Right atrium auricular region (tissue), 2 donors: ENCODE data around the gene SOX13. TPM values are rescaled to one million over a fixed set of nuclear protein-coding genes. Genes with fewer than 3 reads are reported as not detected.

Source experiments
- DNase-seq: peaks from one replicate; pipeline ENCODE4 v3.0.0-alpha.2; 2019; ENCODE audit warnings: low spot score
- H3K27ac ChIP-seq, 2 donors: fragments of 200-600 bp; sonication (generic); 1 replicate in 1 of 2; 2 replicates in 1 of 2; pipeline ENCODE4 v1.5.1; 2016 to 2019
- H3K27me3 ChIP-seq, 2 donors: fragments of 200-600 bp; sonication (generic); one replicate each; pipeline versions ENCODE4 v1.5.1 to v1.6.0; 2017 to 2019
- H3K36me3 ChIP-seq: fragments of 200-600 bp; sonication (generic); one replicate; pipeline ENCODE4 v1.5.1; 2016
- H3K4me1 ChIP-seq, 2 donors: fragments of 200-600 bp; sonication (generic); one replicate each; pipeline versions ENCODE4 v1.5.1 to v1.6.0; 2017 to 2019
- H3K4me3 ChIP-seq, 2 donors: fragments of 200-600 bp; sonication (generic); 1 replicate in 1 of 2; 2 replicates in 1 of 2; pipeline ENCODE4 v1.5.1; 2017 to 2019; ENCODE audit warnings: mild to moderate bottlenecking in 1 of 2, moderate library complexity in 1 of 2
- H3K9me3 ChIP-seq, 2 donors: fragments of 200-600 bp; sonication (generic); one replicate each; pipeline ENCODE4 v1.5.1; 2019
- CTCF ChIP-seq, 2 donors: fragments of 200-600 bp; sonication (generic); IDR thresholded peaks; one replicate each; pipeline ENCODE4 v1.5.1; 2019; ENCODE audit warnings: antibody characterized with exemption in 2 of 2
- total RNA-seq, 2 donors: library from RNA; depleted of rRNA; stranded (reverse); fragments of >200 nt; gene quantifications; one replicate each; pipeline ENCODE4 v1.1.0, GENCODE V29; 2016

Gene SOX13
- total RNA-seq, 2 donors from 2014 or later: 7.9 to 8.6 TPM

DNA sequence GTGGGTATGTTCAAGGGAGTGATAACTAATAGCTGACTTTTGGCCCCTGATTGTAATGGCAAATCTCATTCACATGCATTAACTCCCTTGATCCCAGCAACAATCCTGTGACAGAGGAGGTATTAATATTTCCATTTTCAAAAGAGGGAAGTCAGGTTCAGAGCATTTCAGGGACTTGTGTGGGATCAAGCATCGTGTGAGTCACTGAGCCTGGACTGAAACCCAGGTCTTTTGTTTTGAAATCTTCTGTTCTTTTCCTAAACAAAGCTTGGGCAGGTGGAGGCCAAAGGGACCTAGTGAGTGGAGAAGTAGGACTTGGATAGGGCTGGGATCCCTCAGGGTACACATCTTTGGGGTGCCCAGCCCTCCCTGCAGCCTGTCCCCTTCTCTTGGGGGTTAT, 41.0 kb downstream of the SOX13 start:
- Histone ChIP-seq H3K4me1 (no peaks in the 10 kb centered on the region), H3K9me3 (no peaks in the 10 kb centered on the region), H3K36me3 (peaks cover 6% of the 10 kb centered on the region), H3K27ac (no peak overlapping the region), H3K27me3 (no peaks in the 10 kb centered on the region), H3K4me3 (no peak overlapping the region)
- no peak for DNase-seq
- TF ChIP-seq CTCF (IDR thresholded peaks at IDR 0.05): no peak

DNA sequence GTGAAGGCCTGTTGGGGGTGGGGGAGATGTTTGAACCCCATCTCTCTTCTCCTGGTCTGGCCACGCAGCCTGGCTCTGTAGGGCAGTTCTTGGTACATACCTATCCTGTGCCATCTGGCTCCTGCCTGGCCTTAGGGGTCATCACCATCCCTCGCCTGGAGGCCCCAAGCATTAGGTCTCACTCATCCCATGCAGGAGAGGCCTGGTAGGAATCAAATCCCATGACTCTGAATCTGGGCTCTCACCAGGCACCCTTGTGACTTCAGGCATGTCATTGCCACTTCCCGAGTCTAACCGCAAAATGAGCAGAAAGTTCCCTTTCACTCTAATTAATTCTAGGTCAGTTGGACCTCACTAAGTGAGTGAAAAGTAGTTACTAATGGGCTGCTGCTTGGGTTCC, 41.7 kb downstream of the SOX13 start:
- Histone ChIP-seq H3K9me3 (no peaks in the 10 kb centered on the region), H3K4me1 (no peaks in the 10 kb centered on the region), H3K36me3 (peaks cover 6% of the 10 kb centered on the region), H3K4me3 (no peak overlapping the region), H3K27ac (no peak overlapping the region), H3K27me3 (no peaks in the 10 kb centered on the region)
- no peak for DNase-seq
- TF ChIP-seq CTCF (IDR thresholded peaks at IDR 0.05): no peak

DNA sequence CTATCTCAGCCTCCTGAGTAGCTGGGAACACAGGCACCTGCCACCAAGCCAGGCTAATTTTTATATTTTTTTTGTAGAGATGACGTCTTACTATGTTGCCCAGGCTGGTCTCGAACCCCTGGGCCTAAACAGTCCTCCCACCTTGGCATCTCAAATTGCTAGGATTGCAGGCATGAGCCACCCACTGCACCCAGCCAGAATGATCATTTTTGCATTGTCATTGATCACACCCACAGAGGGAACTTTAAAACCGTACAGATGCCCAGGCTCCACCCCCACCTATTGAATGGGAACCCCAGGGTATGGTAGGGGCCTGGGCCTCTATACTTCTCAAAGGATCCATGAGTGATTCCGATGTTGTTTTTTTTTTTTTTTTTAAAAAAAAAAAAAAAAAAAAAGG, 42.2 kb downstream of the SOX13 start:
- Histone ChIP-seq H3K4me3 (no peak overlapping the region), H3K9me3 (no peaks in the 10 kb centered on the region), H3K27me3 (no peaks in the 10 kb centered on the region), H3K4me1 (no peaks in the 10 kb centered on the region), H3K36me3 (peaks cover 8% of the 10 kb centered on the region), H3K27ac (no peak overlapping the region)
- no peak for DNase-seq
- TF ChIP-seq CTCF (IDR thresholded peaks at IDR 0.05): no peak

DNA sequence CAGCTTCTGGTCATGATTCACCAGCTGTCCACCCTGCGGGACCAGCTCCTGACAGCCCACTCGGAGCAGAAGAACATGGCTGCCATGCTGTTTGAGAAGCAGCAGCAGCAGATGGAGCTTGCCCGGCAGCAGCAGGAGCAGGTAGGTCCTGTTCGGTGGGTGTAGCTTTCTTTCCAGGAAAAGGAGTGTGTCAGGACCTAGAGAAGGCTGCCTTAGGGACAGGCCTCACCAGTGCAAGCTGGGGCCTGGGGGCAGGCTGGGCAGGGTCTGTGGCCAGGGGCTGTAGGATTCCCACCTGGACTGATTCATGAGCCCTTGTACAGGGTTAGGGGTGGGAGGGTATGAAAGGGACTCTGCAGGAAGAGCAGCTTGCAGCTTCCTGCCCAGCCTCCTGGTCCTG, 43.6 kb downstream of the SOX13 start:
- H3K27ac ChIP-seq: no peak overlapping the region
- no peaks in the 10 kb centered on the region for H3K27me3 ChIP-seq
- no peaks in the 10 kb centered on the region for H3K4me1 ChIP-seq
- no peaks in the 10 kb centered on the region for H3K9me3 ChIP-seq
- no peak for DNase-seq
- no peak for TF ChIP-seq CTCF (IDR thresholded peaks at IDR 0.05)
- peaks cover 16% of the 10 kb centered on the region for H3K36me3 ChIP-seq
- H3K4me3 ChIP-seq: no peak overlapping the region

GRCh38 chr1:204121840-204122555, 49.1 kb downstream of the SOX13 start:
- Histone ChIP-seq H3K4me3 (no peak overlapping the region), H3K27me3 (no peaks in the 10 kb centered on the region), H3K4me1 (peaks cover 0 to 11% of the 10 kb centered on the region in 2 donors), H3K27ac (no peak overlapping the region), H3K9me3 (no peaks in the 10 kb centered on the region), H3K36me3 (peaks cover 57% of the 10 kb centered on the region)
- DNase-seq: no peak
- no peak for TF ChIP-seq CTCF (IDR thresholded peaks at IDR 0.05)

- H3K36me3 ChIP-seq: peaks cover 55% of the 10 kb centered on the region
Observed at GRCh38 chr1:204123376-204123775, 50.5 kb downstream of the SOX13 start.

More at GRCh38 chr1:204123376-204123775, 50.5 kb downstream of the SOX13 start:
- Histone ChIP-seq H3K27ac (no peak overlapping the region), H3K4me3 (no peak overlapping the region), H3K4me1 (peaks cover 0 to 16% of the 10 kb centered on the region in 2 donors), H3K27me3 (no peaks in the 10 kb centered on the region), H3K9me3 (no peaks in the 10 kb centered on the region)
- DNase-seq: no peak
- peak in 1 of 2 donors; percentile 25 for TF ChIP-seq CTCF (IDR thresholded peaks at IDR 0.05)
